ENCODE measurements around the gene ST3GAL4.
"Not testable (repeated sequence)": the region's sequence is repeated elsewhere in the genome, so short reads cannot be mapped to it uniquely, and the experiment has no call there.

The ST3GAL4 gene

DNA sequence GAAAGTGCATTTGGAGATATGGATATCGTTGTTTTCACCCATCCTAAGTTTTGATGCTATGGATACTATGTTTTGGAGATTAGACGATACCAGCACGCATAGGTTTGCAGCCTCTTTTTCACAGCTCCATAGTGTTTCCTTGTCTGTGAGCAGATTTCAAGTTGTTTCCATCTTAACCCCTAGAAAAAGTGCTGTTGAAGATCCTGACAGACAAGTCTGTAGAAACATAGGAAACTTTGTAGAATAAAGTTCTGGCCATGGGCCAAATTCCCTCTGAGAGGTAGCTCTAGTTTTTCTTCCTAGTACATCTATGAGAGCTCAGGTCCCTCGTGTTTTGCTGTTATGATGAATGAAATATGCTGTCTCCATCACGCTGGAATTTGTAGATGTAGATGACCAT, 32.4 kb downstream of the ST3GAL4 start:
- no peak for DNase-seq (ENCODE audit: low spot score)

- DNase-seq (ENCODE audit: low spot score): no peak
These were observed 34.9 kb downstream of the ST3GAL4 start for GRCh38 chr11:126390272-126390867.

DNA sequence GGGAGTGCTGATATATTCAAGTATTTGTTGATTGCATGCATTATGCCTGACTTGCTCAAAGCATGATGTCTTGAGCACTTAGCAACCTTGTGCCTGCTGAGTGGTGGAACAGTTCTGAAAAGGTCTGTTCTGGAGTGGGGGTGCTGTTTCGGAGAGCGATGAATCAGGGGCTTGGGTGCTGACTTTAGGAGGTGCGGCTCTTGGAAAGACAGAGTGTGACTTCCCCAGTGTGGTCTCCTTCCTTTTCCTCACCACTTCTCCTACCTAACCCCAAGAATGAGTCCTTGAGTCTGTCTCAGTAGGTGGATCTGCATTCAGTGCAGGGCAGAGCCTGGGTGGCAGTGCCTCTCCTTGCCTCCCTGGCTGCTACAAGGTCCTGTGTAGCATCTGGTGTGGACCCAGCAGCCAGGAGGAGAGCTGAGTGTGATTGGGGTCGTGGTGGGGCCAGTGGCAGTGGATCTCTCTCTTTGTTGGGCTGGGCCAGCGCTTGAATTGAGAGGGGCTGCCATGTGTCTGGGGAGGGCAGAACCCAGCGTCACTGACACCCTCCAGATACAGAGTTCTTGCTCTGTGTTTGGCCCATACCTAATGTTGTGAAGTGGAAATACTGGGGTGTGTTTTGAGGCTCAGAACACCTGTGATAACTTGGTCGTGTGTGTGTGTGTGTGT, 35.9 kb downstream of the ST3GAL4 start:
- no peak for DNase-seq (ENCODE audit: low spot score)

DNA sequence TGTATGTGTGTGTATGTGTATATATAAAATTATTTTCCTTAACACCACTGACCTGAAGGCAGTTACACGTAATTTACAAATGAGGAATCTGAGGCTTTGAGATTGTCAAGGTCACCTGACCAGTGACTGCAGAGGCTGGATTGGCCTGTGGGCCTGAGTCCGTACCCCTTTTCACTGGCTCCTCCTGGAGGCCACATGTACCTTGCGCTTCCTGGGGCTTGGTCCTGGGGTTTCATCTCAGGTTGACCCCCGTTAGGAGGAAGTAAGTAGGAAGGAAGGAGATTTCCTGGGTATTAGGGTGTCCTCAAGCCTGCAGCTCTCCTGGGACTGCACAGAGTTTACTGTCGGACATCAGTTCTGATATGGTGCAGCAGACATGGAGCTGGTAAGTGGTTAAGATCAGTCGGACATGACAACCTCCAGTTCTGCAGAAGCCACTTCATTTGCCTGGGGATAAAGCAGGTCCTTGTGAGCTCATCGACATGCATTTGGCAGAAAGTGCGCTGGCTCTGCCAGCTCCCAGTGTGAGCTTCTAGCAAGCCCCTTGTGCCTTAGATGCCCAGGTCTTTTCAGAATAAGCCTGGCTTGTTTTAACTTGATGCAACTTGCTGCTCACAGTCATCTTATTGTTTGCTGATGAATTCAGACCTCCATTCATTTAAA, 36.6 kb downstream of the ST3GAL4 start:
- no peak for DNase-seq (ENCODE audit: low spot score)

DNA sequence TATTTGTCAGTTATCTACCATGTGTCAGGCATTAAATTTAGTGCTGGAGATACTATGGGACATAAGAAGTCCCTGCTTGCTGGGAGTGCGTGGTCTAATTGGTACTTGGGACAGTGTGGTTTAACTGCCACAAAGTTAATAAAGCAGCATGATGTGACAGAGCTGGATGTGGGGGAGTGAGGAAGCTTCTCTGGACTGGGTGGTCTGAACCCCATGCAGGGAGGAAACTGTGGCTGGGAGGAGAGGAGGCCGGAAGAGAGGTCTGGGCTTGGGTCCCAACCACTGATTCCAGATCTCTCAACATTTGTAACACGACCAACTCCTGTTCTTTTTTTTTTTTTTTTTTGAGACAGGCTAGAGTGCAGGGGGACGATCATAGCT, 37.1 kb downstream of the ST3GAL4 start:
- no peak for DNase-seq (ENCODE audit: low spot score)

- DNase-seq (ENCODE audit: low spot score): no peak
These were observed 37.7 kb downstream of the ST3GAL4 start for GRCh38 chr11:126393143-126393542.

DNA sequence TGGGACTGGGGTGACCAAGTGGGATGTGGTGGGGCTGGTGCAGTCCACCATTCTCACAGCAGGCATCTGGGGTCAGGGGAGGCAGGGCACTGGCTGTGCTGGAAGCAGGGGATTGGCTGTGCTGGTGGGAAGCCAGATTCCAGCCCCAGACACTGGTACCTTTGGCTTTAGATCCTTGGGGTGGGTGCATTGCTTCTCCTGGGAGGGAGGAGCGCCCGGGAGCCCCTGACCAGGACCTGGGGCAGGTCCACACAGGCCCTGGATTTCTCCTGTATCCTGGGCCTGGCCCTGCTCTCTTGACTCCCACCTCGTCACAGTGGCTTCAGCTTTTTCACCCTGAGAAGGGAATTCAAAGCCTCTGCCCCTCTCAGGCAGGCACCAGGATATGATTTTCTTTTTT, 38.5 kb downstream of the ST3GAL4 start:
- DNase-seq (ENCODE audit: low spot score): no peak

DNA sequence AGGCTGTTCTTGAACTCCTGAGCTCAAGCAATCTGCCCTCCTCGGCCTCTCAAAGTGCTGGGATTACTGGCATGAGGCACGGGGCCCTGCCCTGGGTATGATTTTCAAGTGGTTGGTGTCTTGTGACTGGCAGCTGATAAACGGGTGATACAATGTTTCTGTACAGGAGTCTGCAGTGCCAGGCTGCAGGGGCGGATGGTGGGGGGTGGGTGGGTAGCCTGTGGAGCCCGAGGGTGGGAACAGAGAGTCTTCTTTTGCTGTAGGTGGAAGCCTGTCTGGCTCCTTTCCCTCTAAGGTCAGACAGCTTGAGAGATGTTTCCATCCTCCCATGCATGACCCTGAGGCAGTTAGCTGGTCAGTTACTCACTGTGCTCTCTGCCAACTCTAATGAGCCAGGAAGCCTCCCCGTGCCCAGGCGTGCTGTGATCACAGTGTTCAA, 39.2 kb downstream of the ST3GAL4 start:
- not testable (repeated sequence) for DNase-seq (ENCODE audit: low spot score)

DNA sequence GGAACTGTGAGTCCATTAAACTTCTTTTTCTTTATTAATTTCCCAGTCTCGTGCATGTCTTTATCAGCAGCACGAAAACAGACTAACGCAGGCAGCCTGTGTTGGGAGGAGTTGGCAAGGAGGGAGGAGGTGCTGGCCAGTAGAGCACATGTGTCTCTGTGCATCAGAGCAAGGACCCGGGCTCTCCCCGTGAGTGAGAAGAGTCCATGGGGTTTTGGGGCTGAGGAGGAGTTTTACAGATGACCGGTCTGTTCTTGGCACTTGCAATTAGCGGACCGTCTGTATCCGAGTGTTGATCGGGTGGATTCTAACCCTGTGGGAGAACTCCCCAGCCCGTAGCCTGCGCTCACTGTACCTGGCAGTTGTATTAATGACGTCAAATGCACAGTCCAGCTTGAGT, 40.3 kb downstream of the ST3GAL4 start:
- not testable (repeated sequence) for DNase-seq (ENCODE audit: low spot score)

- not testable (repeated sequence) for DNase-seq (ENCODE audit: low spot score)
These were observed 40.8 kb downstream of the ST3GAL4 start for GRCh38 chr11:126396266-126396665.

- DNase-seq (ENCODE audit: low spot score): no peak
These were observed 41.5 kb downstream of the ST3GAL4 start for GRCh38 chr11:126396965-126397364.

DNA sequence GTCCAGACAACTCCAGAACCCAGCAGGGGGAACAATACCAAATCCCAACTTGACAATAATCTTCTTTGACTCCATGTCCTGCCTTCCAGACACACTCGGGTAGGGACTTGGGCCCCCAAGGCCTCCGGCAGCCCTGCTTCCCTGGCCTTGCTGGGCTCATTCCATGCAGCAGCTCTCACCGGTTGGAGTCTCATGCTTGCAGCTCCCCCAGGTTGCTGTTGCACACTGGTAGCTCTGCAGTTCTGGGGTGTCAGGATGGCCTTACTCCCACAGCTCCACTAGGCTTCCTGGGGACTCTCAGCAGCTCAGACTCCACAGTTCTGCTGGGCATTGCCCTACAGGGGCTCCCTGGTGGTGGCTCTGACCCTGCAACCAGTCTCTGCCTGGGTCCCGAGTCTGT, 42.8 kb downstream of the ST3GAL4 start:
- DNase-seq (ENCODE audit: low spot score): no peak

DNA sequence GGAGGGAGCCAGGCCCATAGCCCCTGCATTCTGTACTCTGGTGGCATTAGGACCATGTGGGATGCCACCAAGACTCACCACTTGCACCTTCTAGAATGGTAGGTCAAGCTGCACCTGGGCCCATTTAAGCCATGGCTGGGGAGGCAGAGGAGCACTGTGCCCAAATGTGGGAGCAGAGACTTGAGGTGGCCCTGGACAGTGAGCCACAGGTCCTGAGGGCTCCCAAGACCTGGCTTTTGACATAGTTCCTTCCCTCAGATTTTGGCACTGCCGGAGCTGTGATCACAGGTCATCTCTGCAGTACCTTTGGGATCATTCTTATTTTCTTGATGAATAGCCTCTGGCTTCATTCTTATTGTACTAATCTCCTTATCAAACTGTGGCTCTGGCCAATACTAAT, 43.2 kb downstream of the ST3GAL4 start:
- DNase-seq (ENCODE audit: low spot score): no peak

DNA sequence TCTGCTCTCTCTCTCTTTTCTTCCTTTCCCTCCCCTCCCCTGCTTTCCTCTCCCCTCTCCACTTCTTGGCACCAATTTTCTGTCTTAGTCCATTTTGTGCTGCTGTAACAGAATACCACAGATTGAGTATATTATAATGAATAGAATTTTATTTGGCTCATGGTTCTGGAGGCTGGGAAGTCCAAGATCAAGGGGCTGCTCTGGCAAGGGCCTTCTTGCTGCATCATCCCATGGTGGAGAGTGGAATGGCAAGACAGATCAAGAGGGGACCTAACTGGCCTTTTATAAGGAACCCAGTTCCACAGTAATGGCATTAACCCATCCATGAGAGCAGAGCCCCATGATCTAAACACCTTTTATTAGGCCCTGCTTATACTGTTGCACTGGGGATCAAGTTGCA, 44.5 kb downstream of the ST3GAL4 start:
- no peak for DNase-seq (ENCODE audit: low spot score)

- no peak for DNase-seq (ENCODE audit: low spot score)
These were observed 45.0 kb downstream of the ST3GAL4 start for GRCh38 chr11:126400479-126400878.

DNA sequence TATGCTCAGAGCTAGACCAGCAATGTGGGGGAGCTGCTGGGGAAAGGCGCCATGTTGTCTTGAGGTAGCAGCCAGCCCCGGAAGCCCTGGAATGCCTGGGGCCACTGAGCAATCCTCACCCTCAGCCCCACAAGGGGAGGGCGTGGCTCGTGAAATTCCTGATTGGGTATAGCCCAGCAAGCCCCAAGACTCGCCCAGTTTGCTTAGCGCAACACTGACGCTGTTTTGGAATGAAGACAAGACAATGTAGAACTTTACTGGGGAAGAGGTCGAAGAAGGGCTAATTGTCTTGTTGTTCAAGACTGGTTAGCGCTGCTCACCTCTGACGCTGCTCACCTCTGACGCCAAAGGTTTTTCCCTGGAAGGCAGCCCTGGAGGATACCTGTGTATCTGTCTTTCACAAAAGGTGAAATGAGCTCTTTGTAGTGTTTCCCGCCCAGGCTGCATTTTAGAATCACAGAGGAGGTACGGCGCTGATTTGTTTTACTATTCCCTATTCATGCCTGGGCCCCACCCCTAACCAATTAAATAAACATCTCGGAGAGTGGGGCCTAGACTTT, 47.6 kb downstream of the ST3GAL4 start:
- DNase-seq (ENCODE audit: low spot score): no peak

DNA sequence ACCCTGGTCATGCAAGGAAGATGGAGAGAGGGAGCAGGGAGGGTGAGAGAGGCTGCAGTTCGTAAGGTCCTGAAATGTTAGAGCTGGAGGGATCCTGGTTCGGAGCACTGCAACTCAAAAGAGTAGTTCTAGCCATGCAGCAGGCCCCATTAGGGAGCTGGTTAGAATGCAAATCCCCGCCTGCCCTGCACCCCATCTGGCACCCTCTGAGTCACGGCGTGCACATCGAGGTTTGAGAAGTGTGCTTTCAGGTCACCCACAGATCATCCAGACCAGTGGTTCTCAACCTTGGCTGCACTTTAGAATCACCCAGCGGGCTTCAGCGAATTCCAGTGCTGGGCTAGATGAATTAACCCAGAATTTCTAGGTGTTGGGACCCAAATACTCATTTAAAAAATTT, 48.2 kb downstream of the ST3GAL4 start:
- DNase-seq (ENCODE audit: low spot score): no peak

- no peak for DNase-seq (ENCODE audit: low spot score)
These were observed 48.9 kb downstream of the ST3GAL4 start for GRCh38 chr11:126404367-126404766.

- no peak for DNase-seq (ENCODE audit: low spot score)
These were observed 49.9 kb downstream of the ST3GAL4 start for GRCh38 chr11:126405374-126405773.

- no peak for DNase-seq (ENCODE audit: low spot score)
These were observed 50.4 kb downstream of the ST3GAL4 start for GRCh38 chr11:126405906-126406305.

DNA sequence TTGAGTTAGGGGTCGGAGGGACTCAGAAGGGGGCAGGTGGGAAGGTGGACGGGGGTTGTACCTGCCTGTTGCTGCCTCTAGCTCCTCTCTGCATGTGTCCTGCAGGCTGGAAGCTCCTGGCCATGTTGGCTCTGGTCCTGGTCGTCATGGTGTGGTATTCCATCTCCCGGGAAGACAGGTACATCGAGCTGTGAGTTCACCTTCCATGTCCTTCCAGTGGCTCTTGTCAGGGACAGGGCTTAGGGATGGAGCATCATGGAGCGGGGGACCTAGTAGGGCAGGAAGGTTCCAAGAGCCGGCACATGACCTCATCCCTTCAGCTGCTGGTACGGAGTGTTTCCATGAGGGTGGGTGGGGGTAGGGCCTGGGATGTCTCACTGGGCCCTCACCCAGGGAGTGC, 50.9 kb downstream of the ST3GAL4 start:
- no peak for DNase-seq (ENCODE audit: low spot score)

DNA sequence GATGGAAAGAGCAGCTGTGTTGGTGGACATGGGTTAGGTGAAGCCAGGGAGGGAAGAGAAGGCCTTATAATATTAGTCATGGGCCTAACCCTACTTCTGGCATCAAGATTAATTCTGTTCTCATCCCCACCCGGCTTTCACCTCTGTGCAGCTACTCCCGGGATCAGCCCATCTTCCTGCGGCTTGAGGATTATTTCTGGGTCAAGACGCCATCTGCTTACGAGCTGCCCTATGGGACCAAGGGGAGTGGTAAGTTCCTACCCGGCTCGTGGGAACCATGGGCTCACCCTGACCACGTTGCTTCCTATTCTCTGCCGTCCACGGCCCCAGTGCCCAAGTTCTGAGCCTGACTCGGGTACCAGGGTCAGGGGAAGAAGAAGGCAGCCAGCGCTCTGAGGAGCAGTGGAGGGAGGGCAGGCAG, 51.6 kb downstream of the ST3GAL4 start:
- no peak for DNase-seq (ENCODE audit: low spot score)

DNA sequence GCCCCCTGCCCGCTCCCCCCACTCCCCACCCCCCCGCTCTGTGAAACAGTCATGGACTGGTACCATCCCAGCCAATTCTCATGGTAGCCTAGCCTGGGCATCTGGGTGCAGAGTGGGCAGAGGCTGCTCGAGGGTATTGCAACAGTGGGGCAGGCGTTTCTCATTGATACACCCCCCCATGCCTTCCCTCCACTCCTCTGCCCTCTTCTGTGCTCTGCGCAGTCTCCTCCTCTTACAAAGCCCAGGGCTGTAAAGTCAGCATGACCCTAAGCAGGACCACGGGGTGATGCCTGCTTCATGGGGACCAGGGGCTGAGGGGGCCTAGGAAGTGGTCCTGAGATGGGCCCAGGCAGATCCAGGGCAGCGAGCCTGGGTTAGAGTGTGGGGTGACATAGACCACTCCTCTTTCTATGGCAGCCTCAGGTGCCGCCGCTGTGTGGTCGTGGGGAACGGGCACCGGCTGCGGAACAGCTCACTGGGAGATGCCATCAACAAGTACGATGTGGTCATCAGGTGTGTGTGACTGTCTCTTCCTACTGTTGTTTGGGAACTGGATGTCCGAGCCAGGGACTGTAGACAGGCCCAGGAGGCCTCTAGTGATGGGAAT, 52.3 kb downstream of the ST3GAL4 start:
- no peak for DNase-seq (ENCODE audit: low spot score)

Data from HuH-7.5 (cell line).